Measurements from ENCODE around the gene LBH.

Gene LBH

DNA sequence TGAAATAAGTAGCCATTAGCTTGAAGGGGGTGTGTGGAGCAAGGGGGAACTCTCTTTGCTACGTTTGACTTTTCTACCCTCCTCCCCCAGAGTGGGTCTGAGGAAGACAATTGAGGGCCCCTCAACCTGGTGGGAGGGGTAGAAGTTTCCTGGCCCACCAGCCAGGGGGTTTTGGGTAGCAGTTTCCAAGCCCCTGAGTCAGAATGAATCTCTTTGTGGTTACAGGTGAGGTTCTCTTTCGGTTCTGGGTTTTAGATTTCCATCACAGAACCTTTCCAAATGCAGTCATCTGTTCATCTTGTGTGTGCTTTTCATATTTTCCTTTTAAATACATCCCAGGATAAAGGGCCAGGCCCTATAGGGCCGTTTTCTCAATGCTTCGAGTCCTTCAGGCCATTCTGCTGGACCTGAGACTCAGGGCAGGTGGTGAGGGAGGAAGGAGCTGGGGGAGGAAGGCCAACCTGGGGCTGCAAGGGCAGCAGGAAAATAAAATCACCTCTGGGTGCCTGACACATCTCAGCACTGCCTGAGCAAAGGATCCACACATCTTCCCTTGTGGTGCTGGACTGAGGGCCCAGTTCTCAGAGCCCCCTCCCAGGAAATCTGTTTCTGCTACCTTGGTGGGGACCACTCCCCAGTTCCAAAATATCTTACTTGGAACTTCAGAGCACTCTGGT lies 4.7 kb downstream of the LBH start:
- no peak for FAIRE-seq

GRCh38 chr2:30236591-30237238 lies 5.4 kb downstream of the LBH start:
- no peak for FAIRE-seq

DNA sequence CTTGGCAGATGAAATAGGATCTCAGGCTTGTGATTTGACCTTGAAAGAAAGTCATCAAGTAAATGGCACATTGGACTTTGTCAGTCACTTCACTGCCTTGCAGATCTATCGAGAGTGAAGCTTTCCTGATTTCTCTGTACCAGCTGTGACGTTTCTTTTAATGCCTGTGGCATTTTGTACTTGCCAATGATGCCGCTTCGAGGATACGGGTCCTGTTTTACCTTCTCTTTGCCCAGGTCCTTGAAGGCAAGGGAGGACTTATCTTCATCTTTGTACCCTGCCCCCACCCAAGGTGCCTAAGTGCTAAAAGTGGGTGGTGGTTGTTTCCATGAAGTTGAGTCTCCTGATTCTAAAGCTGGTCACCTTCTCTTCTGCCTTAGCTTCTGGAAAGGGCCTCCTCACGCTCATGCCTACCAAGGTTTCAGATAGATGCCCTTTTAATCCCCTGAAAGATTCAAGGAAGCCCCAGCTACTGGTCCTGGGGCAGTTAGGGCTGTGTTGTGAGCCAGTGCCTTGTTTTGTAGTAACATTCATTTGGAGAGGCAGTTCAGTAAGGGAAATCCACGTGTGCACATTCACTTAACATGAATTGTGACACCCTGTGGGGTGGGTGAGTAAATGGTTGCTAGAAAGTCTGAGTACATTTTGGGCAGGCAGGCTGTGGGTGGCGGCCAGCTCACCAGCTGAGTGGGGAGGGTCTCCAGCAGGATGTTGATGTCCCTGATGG lies 6.1 kb downstream of the LBH start:
- FAIRE-seq: no peak

- no peak for FAIRE-seq
These were observed 6.8 kb downstream of the LBH start for GRCh38 chr2:30237966-30238800.

GRCh38 chr2:30239308-30239985 lies 8.1 kb downstream of the LBH start:
- no peak for FAIRE-seq

- FAIRE-seq: no peak
These were observed 8.8 kb downstream of the LBH start for GRCh38 chr2:30239986-30240752.

DNA sequence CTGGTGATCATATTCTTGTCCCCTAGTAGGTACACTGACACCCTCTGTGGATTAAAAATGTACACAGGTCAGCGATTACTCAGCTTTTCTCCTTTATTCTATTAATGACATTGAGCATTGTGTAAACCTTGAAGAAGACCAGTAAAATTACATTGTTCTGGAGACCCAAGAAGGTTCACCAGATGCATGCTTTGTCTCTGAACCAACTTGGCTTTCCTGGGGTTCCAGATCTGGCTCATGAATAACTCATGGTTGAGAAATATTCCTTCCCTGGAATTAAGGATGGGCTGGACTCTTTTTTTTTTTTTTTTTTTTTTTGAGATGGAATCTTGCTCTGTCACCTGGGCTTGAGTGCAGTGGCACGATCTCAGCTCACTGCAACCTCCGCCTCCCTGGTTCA lies 11.9 kb downstream of the LBH start:
- no peak for FAIRE-seq

DNA sequence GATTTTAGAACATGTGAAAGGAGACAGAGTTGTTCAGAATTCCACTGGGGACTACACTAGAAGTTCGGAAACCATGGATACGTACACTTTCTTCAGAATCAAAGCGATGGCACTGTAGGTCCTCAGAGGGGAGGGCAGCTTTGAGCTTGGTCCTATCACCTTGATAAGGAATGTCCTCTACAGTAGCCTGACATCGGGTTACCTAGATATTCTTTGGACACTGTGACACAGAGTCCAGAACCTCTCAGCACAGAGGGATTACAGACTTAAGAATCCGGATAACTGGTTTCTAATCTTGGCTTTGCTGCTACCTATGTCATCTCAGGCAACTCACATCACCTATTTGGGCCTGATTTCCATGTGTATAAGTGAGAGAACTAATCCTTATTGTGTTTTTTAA lies 14.0 kb downstream of the LBH start:
- no peak for FAIRE-seq

GRCh38 chr2:30248791-30249190 lies 17.5 kb downstream of the LBH start:
- FAIRE-seq: no peak

- FAIRE-seq: no peak
These were observed 18.0 kb downstream of the LBH start for GRCh38 chr2:30249354-30249753.

DNA sequence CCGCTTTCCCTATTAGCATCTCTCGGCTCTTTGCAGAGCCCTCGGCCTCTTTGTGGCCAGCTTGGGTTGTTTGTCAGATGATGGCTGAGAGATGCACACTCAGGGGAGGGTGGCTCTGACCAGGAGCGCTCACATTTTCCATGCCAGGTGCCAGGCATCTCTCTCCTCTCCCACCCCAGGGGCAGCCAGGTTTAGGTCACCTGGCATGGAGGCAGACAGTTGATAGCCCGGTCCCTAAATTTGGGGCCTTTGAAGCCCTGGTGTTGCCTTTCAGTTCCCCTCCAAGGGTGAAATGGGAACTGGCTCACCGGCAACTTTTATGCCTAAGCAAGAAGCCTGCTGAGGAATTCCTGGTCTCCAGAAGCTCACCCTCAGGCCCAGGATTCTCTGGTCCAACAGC lies 19.1 kb downstream of the LBH start:
- FAIRE-seq: no peak

DNA sequence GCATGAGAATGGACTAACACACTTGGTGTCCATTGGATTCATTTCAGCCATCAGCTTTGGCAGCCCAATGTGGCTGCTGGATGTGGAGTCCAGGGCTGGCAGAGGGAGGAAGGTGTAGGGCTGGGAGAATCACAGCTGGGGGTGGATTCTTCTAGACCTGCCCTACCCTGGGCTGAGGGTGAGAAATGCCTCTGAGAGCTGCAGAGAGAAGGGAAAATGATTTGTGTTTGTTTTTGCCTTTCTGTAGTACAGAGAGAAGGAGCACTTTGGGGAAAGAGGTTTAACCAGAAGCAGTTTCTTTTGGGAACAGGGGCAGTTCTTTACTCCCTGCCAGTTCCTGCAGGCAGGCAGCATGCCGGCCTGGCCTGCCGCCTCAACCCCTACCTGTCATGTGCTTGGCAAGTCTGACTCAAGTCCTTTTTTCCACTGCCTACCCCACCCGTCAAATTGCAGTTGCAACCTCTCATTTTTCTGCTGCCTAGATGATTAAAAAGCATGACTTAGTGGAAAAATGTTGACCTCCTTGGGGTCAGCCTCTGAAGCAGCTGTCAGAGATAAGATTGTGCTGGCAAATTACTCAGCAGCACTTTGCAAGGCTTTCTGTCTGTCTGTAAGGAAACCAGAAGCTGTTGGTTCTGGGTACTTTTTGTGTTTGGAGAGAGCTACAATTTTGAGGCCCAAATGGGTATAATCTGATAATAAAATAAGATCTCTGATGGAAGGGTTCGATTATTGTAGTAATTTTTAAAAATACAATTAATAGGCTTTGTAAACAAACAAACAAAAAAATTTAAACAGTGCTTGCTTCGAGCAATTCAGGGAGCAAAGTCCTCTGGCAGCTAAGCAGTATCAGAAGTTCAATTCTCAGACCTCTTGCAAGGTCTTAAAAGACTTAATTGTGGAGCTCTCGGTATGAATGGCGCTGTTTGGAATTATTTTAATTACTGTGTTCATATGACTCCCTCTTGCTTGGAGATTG lies 21.7 kb downstream of the LBH start:
- FAIRE-seq: no peak

- no peak for FAIRE-seq
These were observed 22.7 kb downstream of the LBH start for GRCh38 chr2:30253873-30254684.

DNA sequence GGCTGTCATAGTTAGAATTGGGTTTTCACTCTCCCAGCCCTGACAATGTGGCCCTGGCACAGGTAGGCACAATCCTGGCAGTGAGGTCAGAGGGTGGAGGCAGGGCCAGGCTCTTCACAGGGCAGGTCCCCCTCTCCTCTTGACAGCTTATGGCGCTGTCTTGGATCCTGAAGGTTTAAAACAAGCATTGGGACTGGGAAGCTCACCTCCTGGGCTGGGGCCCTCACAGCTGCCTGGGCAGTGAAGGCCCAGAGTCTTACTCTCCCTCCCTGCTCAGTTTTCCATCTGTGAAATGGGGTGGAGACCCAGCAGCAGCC lies 23.3 kb downstream of the LBH start:
- FAIRE-seq: no peak

DNA sequence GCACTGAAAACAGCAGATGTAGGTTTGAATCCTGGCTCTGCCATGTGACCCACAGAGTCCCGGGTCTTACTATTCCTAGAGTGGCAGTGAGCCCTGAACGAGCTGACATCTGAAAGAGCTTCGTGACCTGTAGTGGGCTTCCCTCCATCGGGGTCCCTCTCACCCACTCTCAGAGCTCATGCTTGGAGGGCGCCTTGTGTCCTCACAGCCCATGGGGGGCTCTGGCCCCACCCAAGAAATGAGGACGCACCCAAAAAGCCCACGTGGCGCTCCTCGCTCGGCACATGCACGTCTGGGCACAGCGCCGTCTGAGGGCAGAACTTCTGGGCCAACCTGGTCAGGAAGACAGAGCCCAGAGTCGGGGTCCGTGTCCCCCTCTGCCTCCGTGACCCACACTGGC lies 23.7 kb downstream of the LBH start:
- no peak for FAIRE-seq

- FAIRE-seq: no peak
These were observed 24.4 kb downstream of the LBH start for GRCh38 chr2:30255466-30256408.

DNA sequence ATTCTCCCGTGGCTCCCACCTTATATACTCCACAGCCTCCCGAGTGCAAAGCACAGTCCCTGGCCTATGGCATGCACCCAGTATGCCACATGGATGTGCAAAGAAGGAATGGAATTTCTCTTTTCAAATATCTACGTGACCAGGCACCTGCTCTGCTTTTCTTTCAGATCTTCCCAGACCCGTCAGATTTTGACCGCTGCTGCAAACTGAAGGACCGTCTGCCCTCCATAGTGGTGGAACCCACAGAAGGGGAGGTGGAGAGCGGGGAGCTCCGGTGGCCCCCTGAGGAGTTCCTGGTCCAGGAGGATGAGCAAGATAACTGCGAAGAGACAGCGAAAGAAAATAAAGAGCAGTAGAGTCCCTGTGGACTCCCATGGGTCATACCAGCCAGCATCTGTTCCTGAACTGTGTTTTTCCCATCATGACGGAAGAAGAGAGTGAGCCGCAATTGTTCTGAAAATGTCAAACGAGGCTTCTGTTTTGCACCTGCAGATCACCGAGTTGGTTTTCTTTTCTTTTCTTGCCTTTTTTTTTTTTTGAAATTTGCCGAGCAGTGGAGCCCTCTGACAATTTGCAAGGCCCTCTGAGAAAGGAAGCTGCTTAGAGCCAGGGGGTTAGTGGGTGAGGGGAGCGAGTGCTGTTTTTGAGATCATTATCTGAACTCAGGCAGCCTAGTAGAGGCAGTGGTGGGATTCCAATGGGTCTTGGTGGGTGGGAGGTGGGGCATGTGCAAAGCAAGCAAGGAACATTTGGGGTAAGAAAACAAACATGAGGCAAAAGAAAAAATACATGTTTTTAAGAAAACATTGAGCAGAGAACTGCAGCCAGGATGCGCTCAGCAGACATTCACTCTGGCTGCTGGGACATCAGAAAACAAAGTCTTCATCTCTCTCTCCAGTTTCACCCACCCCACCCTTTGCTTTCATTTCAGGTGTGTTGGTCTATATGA lies 26.2 kb downstream of the LBH start:
- FAIRE-seq: no peak

Data from colon (tissue), 2 donors.